SK-N-MC (cell line): ENCODE results near the gene PKM.

Source experiments
- DNase-seq: peaks from one replicate; pipeline ENCODE4 v3.0.0-alpha.2; 2011; ENCODE audit warnings: low read depth, low spot score
- H3K27ac ChIP-seq: fragments of 200-600 bp; sonication (generic); 2 replicates; pipeline ENCODE4 v1.5.1; 2016; ENCODE audit warnings: mixed run types
- H3K36me3 ChIP-seq: fragments of 200-600 bp; sonication (generic); 2 replicates; pipeline ENCODE4 v1.6.1; 2017; ENCODE audit warnings: antibody characterized with exemption, low read length, mixed read lengths; ENCODE audit not compliant: insufficient read depth
- H3K4me3 ChIP-seq: fragments of 200-600 bp; sonication (generic); 2 replicates; pipeline ENCODE4 v1.5.1; 2016
- H3K9ac ChIP-seq: fragments of 200-600 bp; sonication (generic); 2 replicates; pipeline ENCODE4 v1.8.0; 2017; ENCODE audit warnings: mixed run types, mixed read lengths; ENCODE audit not compliant: insufficient read length
- H3K9me3 ChIP-seq: fragments of 200-600 bp; sonication (generic); 2 replicates; pipeline ENCODE4 v1.6.1; 2017; ENCODE audit warnings: low read depth, mild to moderate bottlenecking, antibody characterized with exemption, low read length, moderate library complexity, mixed read lengths
- EZH2 ChIP-seq: fragments of 200-600 bp; sonication (generic); IDR thresholded peaks from one replicate; pipeline ENCODE4 v1.6.1; 2017; ENCODE audit warnings: antibody characterized with exemption
- FOXP2 ChIP-seq: optimal IDR thresholded peaks from 2 replicates; pipeline ENCODE3; 2011; ENCODE audit warnings: mild to moderate bottlenecking, moderate library complexity; ENCODE audit not compliant: insufficient read depth; ENCODE audit errors: extremely low read length, control extremely low read depth
- POLR2AphosphoS5 ChIP-seq: IDR thresholded peaks from 2 replicates; pipeline ENCODE4 v1.6.1; 2012; ENCODE audit warnings: mild to moderate bottlenecking, low read depth, low read length, borderline replicate concordance

Gene PKM

GRCh38 chr15:72202302-72202701, 28.7 kb downstream of the PKM start:
- DNase-seq = no peak
- TF ChIP-seq EZH2 = no peak
- no peak for TF ChIP-seq FOXP2
- TF ChIP-seq POLR2AphosphoS5 = no peak
- Histone ChIP-seq H3K36me3 (peaks cover 91% of the 10 kb centered on the region), H3K4me3 (no peak overlapping the region), H3K27ac (no peak overlapping the region), H3K9ac (no peak overlapping the region), H3K9me3 (no peaks in the 10 kb centered on the region)

- DNase-seq = no peak
- H3K9me3 ChIP-seq = no peaks in the 10 kb centered on the region
- peaks cover 82% of the 10 kb centered on the region for H3K36me3 ChIP-seq
- no peak overlapping the region for H3K4me3 ChIP-seq
- TF ChIP-seq EZH2 (no peak), FOXP2 (no peak), POLR2AphosphoS5 (no peak)
- no peak overlapping the region for H3K9ac ChIP-seq
- H3K27ac ChIP-seq = no peak overlapping the region
Measured at GRCh38 chr15:72201391-72201921, 29.5 kb downstream of the PKM start.

GRCh38 chr15:72200395-72201237, 30.4 kb downstream of the PKM start:
- Histone ChIP-seq H3K36me3 (peaks cover 74% of the 10 kb centered on the region), H3K9me3 (no peaks in the 10 kb centered on the region), H3K9ac (no peak overlapping the region), H3K27ac (0 out of 2 replicates have a peak overlapping the region, but pooled peaks have one; percentile 25), H3K4me3 (no peak overlapping the region)
- DNase-seq = no peak
- no peak for TF ChIP-seq EZH2
- TF ChIP-seq FOXP2 = no peak
- TF ChIP-seq POLR2AphosphoS5 = no peak

GRCh38 chr15:72199721-72200212, 31.2 kb downstream of the PKM start:
- TF ChIP-seq EZH2 (no peak), POLR2AphosphoS5 (0 out of 2 replicates have a peak, but pooled peaks have one; percentile 3), FOXP2 (no peak)
- Histone ChIP-seq H3K4me3 (no peak overlapping the region), H3K27ac (no peak overlapping the region), H3K9me3 (no peaks in the 10 kb centered on the region), H3K36me3 (peaks cover 67% of the 10 kb centered on the region), H3K9ac (no peak overlapping the region)
- no peak for DNase-seq

- no peaks in the 10 kb centered on the region for H3K9me3 ChIP-seq
- no peak overlapping the region for H3K9ac ChIP-seq
- H3K27ac ChIP-seq = no peak overlapping the region
- no peak for DNase-seq
- TF ChIP-seq FOXP2 = no peak
- peaks cover 61% of the 10 kb centered on the region for H3K36me3 ChIP-seq
- H3K4me3 ChIP-seq = no peak overlapping the region
Measured at GRCh38 chr15:72199205-72199515, 31.8 kb downstream of the PKM start.

- Histone ChIP-seq H3K9ac (no peak overlapping the region), H3K36me3 (peaks cover 55% of the 10 kb centered on the region), H3K9me3 (no peaks in the 10 kb centered on the region), H3K27ac (no peak overlapping the region), H3K4me3 (no peak overlapping the region)
- DNase-seq = no peak
- TF ChIP-seq FOXP2 (no peak), EZH2 (no peak), POLR2AphosphoS5 (0 out of 2 replicates have a peak, but pooled peaks have one; percentile 11)
Measured at GRCh38 chr15:72198356-72199204, 32.4 kb downstream of the PKM start.

GRCh38 chr15:72197460-72198355, 33.3 kb downstream of the PKM start, which contains the start of gene GRAMD2A:
Gene GRAMD2A, minus strand, starts transcription at chr15:72197787.
- Histone ChIP-seq H3K4me3 (no peak within 1 kb of the TSS), H3K9ac (no peak within 1 kb of the TSS), H3K9me3 (no peaks in the 10 kb centered on the region), H3K36me3 (peaks cover 46% of the 10 kb centered on the region), H3K27ac (no peak within 1 kb of the TSS)
- no peak for DNase-seq
- 0 out of 2 replicates have a peak, but pooled peaks have one; percentile 5 for TF ChIP-seq POLR2AphosphoS5
- no peak for TF ChIP-seq EZH2
